ENCODE data around the gene TIMELESS. TPM values are rescaled to one million over a fixed set of nuclear protein-coding genes. Genes with fewer than 3 reads are reported as not detected.

TIMELESS gene
- total and polyA plus RNA-seq, 10 donors = 9.9 to 17.7 (median 12.7) TPM

DNA sequence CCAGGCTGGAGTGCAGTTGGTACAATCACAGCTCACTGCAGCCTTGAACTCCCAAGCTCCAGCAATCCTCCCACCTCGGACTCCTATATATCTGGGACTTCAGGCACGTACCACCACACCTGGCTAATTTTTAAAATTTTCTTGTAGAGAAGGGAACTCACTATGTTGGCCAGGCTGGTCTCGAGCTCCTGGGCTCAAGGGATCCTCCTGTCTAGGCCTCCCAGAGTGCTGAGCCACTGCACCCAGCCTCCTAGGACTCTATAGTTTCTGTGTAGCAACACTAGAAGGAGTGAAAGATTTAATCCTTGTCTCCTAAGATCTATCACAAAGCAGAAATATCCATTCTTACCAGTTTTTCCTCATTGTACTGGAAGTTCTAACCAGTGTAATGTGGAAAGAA lies 82.3 kb downstream of the TIMELESS start:
- WGBS, 5 donors = 78 to 94% (median 88%) methylated on average over 3 of the region's 3 CpGs
- TF ChIP-seq POLR2AphosphoS5 (IDR thresholded peaks at IDR 0.05) (no peak), POLR2A (IDR thresholded peaks at IDR 0.05) (no peak)
- TF ChIP-seq, protein P1, sequence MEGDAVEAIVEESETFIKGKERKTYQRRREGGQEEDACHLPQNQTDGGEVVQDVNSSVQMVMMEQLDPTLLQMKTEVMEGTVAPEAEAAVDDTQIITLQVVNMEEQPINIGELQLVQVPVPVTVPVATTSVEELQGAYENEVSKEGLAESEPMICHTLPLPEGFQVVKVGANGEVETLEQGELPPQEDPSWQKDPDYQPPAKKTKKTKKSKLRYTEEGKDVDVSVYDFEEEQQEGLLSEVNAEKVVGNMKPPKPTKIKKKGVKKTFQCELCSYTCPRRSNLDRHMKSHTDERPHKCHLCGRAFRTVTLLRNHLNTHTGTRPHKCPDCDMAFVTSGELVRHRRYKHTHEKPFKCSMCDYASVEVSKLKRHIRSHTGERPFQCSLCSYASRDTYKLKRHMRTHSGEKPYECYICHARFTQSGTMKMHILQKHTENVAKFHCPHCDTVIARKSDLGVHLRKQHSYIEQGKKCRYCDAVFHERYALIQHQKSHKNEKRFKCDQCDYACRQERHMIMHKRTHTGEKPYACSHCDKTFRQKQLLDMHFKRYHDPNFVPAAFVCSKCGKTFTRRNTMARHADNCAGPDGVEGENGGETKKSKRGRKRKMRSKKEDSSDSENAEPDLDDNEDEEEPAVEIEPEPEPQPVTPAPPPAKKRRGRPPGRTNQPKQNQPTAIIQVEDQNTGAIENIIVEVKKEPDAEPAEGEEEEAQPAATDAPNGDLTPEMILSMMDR (IDR thresholded peaks at IDR 0.05 in 8 of 11, conservative IDR thresholded peaks at IDR 0.05 in 3 of 11) = no peak
- no peak for DNase-seq
- no peaks in the 10 kb centered on the region for H3K9me3 ChIP-seq
- no peaks in the 10 kb centered on the region for H3K36me3 ChIP-seq
- no peak overlapping the region for H3K27ac ChIP-seq
- intact Hi-C loops (cut with DNase I; ENCODE audit: low total_unique reads) = loop anchor here (10.0 kb wide), 1 partner anchor 78 kb away; the partner anchor contains the start of gene TIMELESS
- H3K27me3 ChIP-seq (replicated peaks in 1 of 7) = no peaks in the 10 kb centered on the region
- no peak overlapping the region for H3K4me3 ChIP-seq
- H3K4me1 ChIP-seq = no peaks in the 10 kb centered on the region

Other genes with a start within 250 kb of the TIMELESS start
- 10 to 100 TPM; 38.5 to 56.1 (median 47.6) TPM for gene RNF41, start 227.5 kb downstream of the TIMELESS start, total RNA-seq
- 10 to 100 TPM; 13.2 to 21.0 (median 15.8) TPM for gene RNF41, start 227.5 kb downstream of the TIMELESS start, polyA plus RNA-seq
- 10 to 100 TPM; 13.4 to 21.3 (median 18.4) TPM for gene NABP2, start 225.1 kb downstream of the TIMELESS start, total RNA-seq
- gene NABP2, start 225.1 kb downstream of the TIMELESS start, polyA plus RNA-seq = 10 to 100 TPM; 19.7 to 24.6 (median 23.1) TPM
- 1 to 10 TPM in 1 of 7 donors, under 1 TPM in 2, not detected in 4; 0.44 to 1.3 (median 0.92) TPM for gene SLC39A5, start 219.4 kb downstream of the TIMELESS start, total RNA-seq
- under 1 TPM; 0.18 to 0.63 (median 0.22) TPM for gene SLC39A5, start 219.4 kb downstream of the TIMELESS start, polyA plus RNA-seq
- 10 to 100 TPM; 16.6 to 35.2 (median 27.5) TPM for gene ANKRD52, start 191.0 kb downstream of the TIMELESS start, total RNA-seq
- 1 to 10 TPM; 2.2 to 9.5 (median 2.8) TPM for gene ANKRD52, start 191.0 kb downstream of the TIMELESS start, polyA plus RNA-seq
- gene COQ10A, start 182.5 kb downstream of the TIMELESS start, total RNA-seq = 10 to 100 TPM; 13.9 to 37.3 (median 19.6) TPM
- gene COQ10A, start 182.5 kb downstream of the TIMELESS start, polyA plus RNA-seq = 10 to 100 TPM; 18.7 to 32.7 (median 21.9) TPM
- 100 to 1,000 TPM; 115 to 141 (median 132) TPM for gene CS, start 149.1 kb downstream of the TIMELESS start, total RNA-seq
- gene CS, start 149.1 kb downstream of the TIMELESS start, polyA plus RNA-seq = 10 to 100 TPM; 35.6 to 45.8 (median 36.6) TPM
- 10 to 100 TPM; 63.0 to 79.7 (median 71.9) TPM for gene CNPY2, start 133.4 kb downstream of the TIMELESS start, total RNA-seq
- 10 to 100 TPM; 81.9 to 86.9 (median 86.7) TPM for gene CNPY2, start 133.4 kb downstream of the TIMELESS start, polyA plus RNA-seq
- gene PAN2, start 115.4 kb downstream of the TIMELESS start, total RNA-seq = 100 to 1,000 TPM in 4 of 7 donors, 10 to 100 TPM in 3; 47.4 to 132 (median 100) TPM
- 10 to 100 TPM; 34.8 to 56.5 (median 54.4) TPM for gene PAN2, start 115.4 kb downstream of the TIMELESS start, polyA plus RNA-seq
- 1 to 10 TPM; 1.1 to 4.5 (median 2.0) TPM for gene IL23A, start 110.5 kb downstream of the TIMELESS start, total RNA-seq
- gene IL23A, start 110.5 kb downstream of the TIMELESS start, polyA plus RNA-seq = 1 to 10 TPM; 1.8 to 4.0 (median 3.6) TPM
- gene STAT2, start 89.3 kb downstream of the TIMELESS start, total RNA-seq = 100 to 1,000 TPM; 219 to 262 (median 233) TPM
- gene STAT2, start 89.3 kb downstream of the TIMELESS start, polyA plus RNA-seq = 10 to 100 TPM; 41.5 to 89.7 (median 71.7) TPM
- gene APOF, start 86.6 kb downstream of the TIMELESS start, total RNA-seq = not detected
- not detected for gene APOF, start 86.6 kb downstream of the TIMELESS start, polyA plus RNA-seq
- gene MIP, start 5.2 kb upstream of the TIMELESS start, total RNA-seq = under 1 TPM in 1 of 7 donors, not detected in 6; 0.52 TPM
- gene MIP, start 5.2 kb upstream of the TIMELESS start, polyA plus RNA-seq = under 1 TPM in 2 of 3 donors, not detected in 1; 0.07 to 0.14 TPM
- 1 to 10 TPM; 2.8 to 4.9 (median 4.2) TPM for gene SPRYD4, start 19.2 kb upstream of the TIMELESS start, total RNA-seq
- gene SPRYD4, start 19.2 kb upstream of the TIMELESS start, polyA plus RNA-seq = 1 to 10 TPM; 1.4 to 2.5 (median 1.8) TPM
- gene GLS2, start 38.7 kb upstream of the TIMELESS start, total RNA-seq = 1 to 10 TPM in 6 of 7 donors, under 1 TPM in 1; 0.83 to 2.4 (median 1.7) TPM
- 1 to 10 TPM; 1.1 to 2.2 (median 1.7) TPM for gene GLS2, start 38.7 kb upstream of the TIMELESS start, polyA plus RNA-seq
- 10 to 100 TPM; 24.8 to 65.4 (median 27.2) TPM for gene RBMS2, start 72.4 kb upstream of the TIMELESS start, total RNA-seq
- 1 to 10 TPM; 3.0 to 7.7 (median 3.3) TPM for gene RBMS2, start 72.4 kb upstream of the TIMELESS start, polyA plus RNA-seq
- gene BAZ2A, start 180.9 kb upstream of the TIMELESS start, total RNA-seq = 100 to 1,000 TPM; 140 to 238 (median 166) TPM
- gene BAZ2A, start 180.9 kb upstream of the TIMELESS start, polyA plus RNA-seq = 10 to 100 TPM in 2 of 3 donors, 1 to 10 TPM in 1; 8.8 to 42.5 (median 12.5) TPM
- 100 to 1,000 TPM; 262 to 375 (median 339) TPM for gene ATP5F1B, start 196.6 kb upstream of the TIMELESS start, total RNA-seq
- gene ATP5F1B, start 196.6 kb upstream of the TIMELESS start, polyA plus RNA-seq = 100 to 1,000 TPM; 223 to 272 (median 240) TPM
- 100 to 1,000 TPM in 5 of 7 donors, 10 to 100 TPM in 2; 84.1 to 163 (median 133) TPM for gene PTGES3, start 238.9 kb upstream of the TIMELESS start, total RNA-seq
- gene PTGES3, start 238.9 kb upstream of the TIMELESS start, polyA plus RNA-seq = 100 to 1,000 TPM in 2 of 3 donors, 10 to 100 TPM in 1; 80.6 to 154 (median 114) TPM